Measurements from ENCODE around the gene B3GALNT2. TPM values are rescaled to one million over a fixed set of nuclear protein-coding genes. Genes with fewer than 3 reads are reported as not detected.

B3GALNT2 gene
- total and polyA plus RNA-seq, 2 of the 8 experiments (the other 6 are each of a cell fraction or from before 2014, with no cell fraction given), result 15.4 to 39.4 TPM

DNA sequence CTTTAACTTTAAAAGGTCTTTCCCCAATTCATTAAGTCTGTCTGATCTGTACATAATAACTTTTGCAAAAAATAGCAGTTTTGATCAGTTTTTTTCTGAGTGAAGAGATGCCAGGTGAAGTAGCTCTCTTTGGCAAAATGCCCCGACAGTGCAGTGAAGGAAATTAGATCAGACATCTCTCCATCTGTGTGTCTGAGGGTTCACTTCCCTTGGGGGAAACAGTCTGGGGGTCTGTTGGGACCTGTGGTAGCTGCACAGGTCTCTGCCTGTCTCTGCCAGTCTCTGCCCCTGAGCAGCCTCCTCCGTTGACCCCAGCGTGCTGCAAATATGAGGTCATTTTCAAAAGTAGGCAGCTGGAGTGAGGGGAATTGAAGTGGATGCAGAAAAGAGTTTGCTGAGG is 82.5 kb downstream of the B3GALNT2 start:
- Histone ChIP-seq H3K36me3 (ENCODE audit: control insufficient read depth in 2 of 4, insufficient read depth in 4 of 4, low read length in 3 of 4) (no peaks in the 10 kb centered on the region), H2BK20ac (ENCODE audit: low read length) (no peak overlapping the region), H3K4ac (replicated peaks; ENCODE audit: insufficient read length, low read depth, low read length) (no peak overlapping the region), H3K4me2 (ENCODE audit: insufficient read depth in 1 of 2, low read depth in 2 of 2, low read length in 2 of 2) (no peak overlapping the region), H2BK12ac (ENCODE audit: low read depth, low read length) (no peak overlapping the region), H3K27ac (ENCODE audit: low read depth, low read length) (no peak overlapping the region), H3K9ac (replicated peaks in 1 of 4; ENCODE audit: extremely low read depth in 1 of 4, low read depth in 3 of 4, low read length in 3 of 4) (no peak overlapping the region), H3K56ac (replicated peaks; ENCODE audit: insufficient read length, low read depth, low read length) (no peak overlapping the region), H3K79me1 (ENCODE audit: low read depth, low read length) (peaks cover 11% of the 10 kb centered on the region), H3K23me2 (ENCODE audit: low read depth, low read length) (no peaks in the 10 kb centered on the region), H3K18ac (ENCODE audit: extremely low read depth, low read length) (no peak overlapping the region), H4K20me1 (replicated peaks in 1 of 2; ENCODE audit: control insufficient read depth in 1 of 2, insufficient read depth in 2 of 2, low read length in 2 of 2) (no peaks in the 10 kb centered on the region), H3K9me3 (ENCODE audit: insufficient read depth in 2 of 2, low read depth in 1 of 2, low read length in 1 of 2) (no peaks in the 10 kb centered on the region), H3K14ac (ENCODE audit: insufficient read length) (no peak overlapping the region), H4K8ac (ENCODE audit: extremely low read depth, insufficient read depth, low read length) (no peak overlapping the region), H3K27me3 (replicated peaks in 1 of 4; ENCODE audit: control insufficient read depth in 3 of 4, extremely low read depth in 1 of 4, insufficient read depth in 3 of 4, low read length in 3 of 4) (no peaks in the 10 kb centered on the region), H4K5ac (ENCODE audit: insufficient read length, low read depth, low read length) (no peak overlapping the region), H2AFZ (ENCODE audit: low read length) (no peak overlapping the region), H3K4me1 (replicated peaks in 1 of 4; ENCODE audit: control insufficient read depth in 3 of 4, insufficient read depth in 4 of 4, low read length in 3 of 4) (no peaks in the 10 kb centered on the region), H3K79me2 (ENCODE audit: control insufficient read depth in 1 of 2, insufficient read depth in 2 of 2, low read length in 2 of 2) (peaks cover 5 to 10% of the 10 kb centered on the region in 2 experiments; a peak in 2 of 4 replicates), H4K91ac (replicated peaks; ENCODE audit: insufficient read length, low read length) (no peak overlapping the region), H3K23ac (ENCODE audit: insufficient read length) (no peak overlapping the region), H2AK5ac (ENCODE audit: low read depth, low read length) (no peak overlapping the region), H2BK5ac (ENCODE audit: low read depth, low read length) (no peak overlapping the region), H2BK15ac (ENCODE audit: low read length) (no peak overlapping the region), H2BK120ac (replicated peaks; ENCODE audit: low read depth, low read length) (no peak overlapping the region), H3K4me3 (ENCODE audit: extremely low read depth in 1 of 4, insufficient read depth in 2 of 4, low read depth in 3 of 4, low read length in 4 of 4) (no peak overlapping the region)
- POLR2A ChIA-PET (ENCODE audit: partially characterized antibody), result interaction anchor here (0.7 kb wide), 1 partner anchor 1033 kb away, joined by 3 read pairs; no protein-coding TSS in a partner anchor
- DNase-seq (ENCODE audit: low read depth in 1 of 2, low spot score in 2 of 2) (no peak), FAIRE-seq (no peak)
- TF ChIP-seq SP4 (IDR thresholded peaks at IDR 0.05; ENCODE audit: low read length) (no peak), BRCA1 (IDR thresholded peaks at IDR 0.05; ENCODE audit: low read depth, low read length) (no peak), EZH2 (IDR thresholded peaks at IDR 0.05; ENCODE audit: low read depth, low read length, severe bottlenecking) (no peak), GABPA (IDR thresholded peaks at IDR 0.05; ENCODE audit: borderline replicate concordance, insufficient read depth, low read length) (no peak), SIX5 (IDR thresholded peaks at IDR 0.05; ENCODE audit: low read depth, low read length) (no peak), TAF7 (optimal IDR thresholded peaks at IDR 0.05; ENCODE audit: borderline replicate concordance, low read depth, low read length) (no peak), MAFK (IDR thresholded peaks at IDR 0.05; ENCODE audit: low read depth, low read length) (no peak), NANOG (IDR thresholded peaks at IDR 0.05; ENCODE audit: insufficient read depth, low read depth, low read length, poor library complexity, severe bottlenecking) (no peak), CTBP2 (IDR thresholded peaks at IDR 0.05; ENCODE audit: borderline replicate concordance, insufficient read depth, insufficient read length, low read length) (no peak), GTF2F1 (IDR thresholded peaks at IDR 0.05; ENCODE audit: borderline replicate concordance, low read depth, low read length) (no peak), POLR2AphosphoS5 (IDR thresholded peaks at IDR 0.05; ENCODE audit: low read depth, low read length) (no peak)
- TF ChIP-seq, protein P1, sequence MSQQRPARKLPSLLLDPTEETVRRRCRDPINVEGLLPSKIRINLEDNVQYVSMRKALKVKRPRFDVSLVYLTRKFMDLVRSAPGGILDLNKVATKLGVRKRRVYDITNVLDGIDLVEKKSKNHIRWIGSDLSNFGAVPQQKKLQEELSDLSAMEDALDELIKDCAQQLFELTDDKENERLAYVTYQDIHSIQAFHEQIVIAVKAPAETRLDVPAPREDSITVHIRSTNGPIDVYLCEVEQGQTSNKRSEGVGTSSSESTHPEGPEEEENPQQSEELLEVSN (IDR thresholded peaks at IDR 0.05), result no peak
- 98% methylated on average over 3 of the region's 3 CpGs; no CpG with 5 or more reads in 1 of the 2 experiments for WGBS, 2 experiments (ENCODE audit: extremely low coverage in 1 of 2, insufficient coverage in 1 of 2, insufficient read length in 1 of 2, insufficient replicate concordance in 2 of 2, low coverage in 1 of 2, low lambda C conversion rate in 2 of 2, missing lambda C conversion rate in 1 of 2)
- CTCF ChIA-PET (ENCODE audit: partially characterized antibody), result interaction anchor here (0.6 kb wide), 1 partner anchor 225 kb away, joined by 4 read pairs; no protein-coding TSS in a partner anchor

All from H1 (cell line).